Measurements from ENCODE around the gene TTL. TPM values are rescaled to one million over a fixed set of nuclear protein-coding genes. Genes with fewer than 3 reads are reported as not detected.
A peak's percentile ranks its signal among the peaks of the same experiment; 100 is the strongest.
"Not testable (repeated sequence)": the region's sequence is repeated elsewhere in the genome, so short reads cannot be mapped to it uniquely, and the experiment has no call there.

The TTL gene
- total RNA-seq = 50.5 and 69.3 TPM in 2 replicates

- DNase-seq (ENCODE audit: low read depth, low spot score) = no peak
Observed at GRCh38 chr2:112481528-112482233, at the start of gene TTL. Gene TTL (plus strand): TSS chr2:112482156. CDS start chr2:112482345, 189 bp downstream.

DNA sequence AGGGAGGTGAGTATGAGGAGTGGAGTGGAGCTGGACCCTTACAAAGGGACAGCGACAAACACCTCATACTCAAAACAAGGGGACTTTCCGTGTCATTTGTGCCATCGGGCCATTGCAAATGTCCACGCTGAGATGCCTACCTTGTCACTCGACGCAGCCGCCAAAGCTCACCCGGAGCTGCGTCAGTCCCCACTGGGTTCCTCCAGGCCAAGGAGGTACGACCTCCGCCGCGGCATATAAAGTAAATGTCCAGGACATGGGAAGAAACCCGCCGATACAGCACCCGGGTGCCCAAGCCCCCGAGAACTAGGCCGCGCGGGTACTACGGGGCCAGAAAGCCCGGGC lies 49.6 kb upstream of the TTL start:
- not testable (repeated sequence) for DNase-seq (ENCODE audit: low read depth, low spot score)

- not testable (repeated sequence) for DNase-seq (ENCODE audit: low read depth, low spot score)
Observed at GRCh38 chr2:112432735-112433479, 49.0 kb upstream of the TTL start.

DNA sequence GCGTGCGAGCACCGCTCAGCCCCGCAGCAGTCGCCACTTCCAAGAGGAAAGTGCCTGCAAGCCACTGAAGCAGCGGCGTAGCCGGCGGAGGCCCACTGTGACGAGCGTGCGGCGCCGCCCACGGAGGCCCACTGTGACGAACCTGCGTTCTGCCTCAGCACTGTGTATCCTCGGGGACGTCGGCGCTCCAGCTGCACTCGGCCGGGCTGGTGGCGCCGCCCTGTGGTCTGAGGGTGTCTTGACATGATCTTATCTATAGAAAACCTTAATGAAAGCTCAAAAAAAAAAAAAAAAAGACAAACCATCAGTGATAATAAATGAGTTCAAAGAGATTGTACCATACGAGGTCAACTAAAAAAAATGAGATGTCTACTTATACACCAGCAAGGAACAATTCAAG lies 48.5 kb upstream of the TTL start, which contains the start of gene RGPD8:
TSS of gene RGPD8 (minus strand) at position 166 of the 400 bp plus-strand sequence. CDS start 192 bp downstream, outside the sequence.
- DNase-seq (ENCODE audit: low read depth, low spot score) = peak; percentile 35

GRCh38 chr2:112433932-112434730 lies 47.8 kb upstream of the TTL start:
- no peak for DNase-seq (ENCODE audit: low read depth, low spot score)

DNA sequence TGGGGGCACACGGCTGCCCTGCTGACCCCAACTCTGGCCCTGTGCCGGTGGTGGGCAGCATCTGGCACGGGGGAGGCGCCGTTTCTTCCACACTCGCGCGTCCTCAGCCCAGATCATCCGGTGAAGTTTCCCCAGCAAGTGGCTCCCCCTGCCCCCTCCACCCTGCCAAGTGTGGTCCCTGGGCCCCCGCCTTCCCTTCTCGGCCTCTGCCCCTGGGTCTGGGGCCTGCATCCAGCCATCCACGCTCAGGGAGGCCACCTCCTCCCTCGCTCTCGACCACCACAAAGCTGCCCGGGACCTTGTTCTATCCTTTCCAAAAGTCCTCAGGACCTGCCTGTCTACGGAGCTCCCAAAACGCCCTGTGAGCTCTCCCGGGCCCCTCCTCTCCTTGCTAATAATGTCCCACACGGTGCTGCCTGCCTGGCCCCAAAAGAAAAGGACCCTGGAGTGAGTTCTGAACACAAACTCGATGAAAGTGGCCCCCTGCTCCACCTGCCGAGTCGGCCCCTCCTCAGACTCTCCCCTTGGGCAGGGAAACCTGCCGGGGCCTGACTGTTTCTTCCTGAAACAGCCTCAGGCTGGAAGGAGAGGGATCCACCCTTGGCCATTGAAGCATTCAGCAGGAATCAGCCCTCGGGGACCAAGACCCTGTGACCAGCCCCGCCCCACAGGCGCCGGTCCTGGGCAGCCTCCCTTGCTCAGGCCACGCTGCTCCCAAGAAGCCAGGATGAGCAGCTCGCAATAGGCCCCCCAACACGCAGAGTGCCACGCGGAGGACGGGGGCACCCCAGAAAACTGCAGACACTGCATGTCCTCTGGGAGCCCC lies 46.9 kb upstream of the TTL start:
- not testable (repeated sequence) for DNase-seq (ENCODE audit: low read depth, low spot score)

GRCh38 chr2:112435716-112436431 lies 46.1 kb upstream of the TTL start:
- not testable (repeated sequence) for DNase-seq (ENCODE audit: low read depth, low spot score)

- DNase-seq (ENCODE audit: low read depth, low spot score) = not testable (repeated sequence)
Observed at GRCh38 chr2:112436993-112437392, 45.0 kb upstream of the TTL start.

DNA sequence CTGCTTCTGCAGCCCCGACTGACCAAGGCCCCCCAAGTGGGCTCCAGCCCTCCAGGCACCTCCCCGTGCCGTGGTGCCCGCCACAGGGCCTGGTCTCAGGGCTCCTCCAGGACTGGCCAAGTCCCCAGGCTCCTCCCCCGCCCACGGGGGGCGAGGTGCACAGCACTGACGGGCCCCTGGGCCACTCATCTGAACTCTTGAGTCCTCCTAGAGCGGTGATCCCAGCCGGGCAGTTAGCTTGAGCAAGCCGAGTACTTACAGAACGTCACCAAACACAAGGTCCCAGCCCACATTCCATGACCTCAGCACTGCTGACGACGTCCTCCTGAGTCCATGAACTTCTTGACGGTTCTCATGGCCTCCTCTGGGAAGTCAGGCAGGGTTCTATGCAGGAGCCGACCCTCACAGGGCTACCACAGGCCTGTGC lies 44.5 kb upstream of the TTL start:
- not testable (repeated sequence) for DNase-seq (ENCODE audit: low read depth, low spot score)

DNA sequence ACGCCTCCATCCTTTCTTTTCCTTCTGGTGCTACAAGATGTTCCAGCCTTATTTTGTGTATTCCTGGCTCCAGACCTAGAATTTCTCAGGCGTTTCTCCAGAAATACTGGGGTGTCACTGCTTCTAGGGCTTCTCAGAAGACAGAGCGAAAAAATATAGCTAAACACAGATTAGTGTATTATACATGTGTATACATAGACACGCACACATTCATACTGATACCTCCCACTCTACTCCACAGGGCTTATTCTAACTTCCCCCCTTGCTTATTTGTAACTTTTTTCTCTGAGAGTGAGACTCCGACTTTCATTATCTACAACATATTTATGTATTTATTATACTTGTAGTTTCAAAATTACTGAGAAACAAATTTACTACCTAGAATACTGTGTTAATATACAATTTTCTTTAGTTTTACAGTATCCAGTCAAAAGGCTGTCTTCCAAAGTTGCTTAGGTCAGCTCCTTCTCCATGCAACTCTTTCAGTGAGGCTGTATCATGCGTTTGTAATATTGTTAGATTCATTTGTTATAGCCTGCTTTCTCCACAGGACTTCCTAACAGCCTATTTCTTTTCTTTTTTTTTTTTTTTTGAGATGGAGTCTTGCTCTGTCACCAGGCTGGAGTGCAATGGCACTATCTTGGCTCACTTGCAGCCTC lies 43.2 kb upstream of the TTL start:
- DNase-seq (ENCODE audit: low read depth, low spot score) = not testable (repeated sequence)

DNA sequence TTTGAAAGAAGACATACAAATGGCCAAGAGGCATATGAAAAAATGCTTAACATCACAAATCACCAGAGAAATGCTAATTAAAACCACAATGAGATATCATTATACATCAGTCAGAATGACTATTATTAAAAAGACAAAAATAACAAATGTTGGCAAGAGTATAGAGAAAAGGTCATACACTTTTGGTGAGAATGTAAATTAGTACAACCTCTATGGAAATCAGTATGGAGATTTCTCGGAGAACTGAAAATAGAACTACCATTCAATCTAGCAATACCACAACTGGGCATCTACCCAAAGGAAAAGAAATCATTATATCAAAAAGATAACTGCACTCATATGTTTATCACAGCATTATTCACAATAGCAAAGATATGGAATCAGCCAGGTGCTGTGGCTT lies 37.7 kb upstream of the TTL start:
- DNase-seq (ENCODE audit: low read depth, low spot score) = not testable (repeated sequence)

- no peak for DNase-seq (ENCODE audit: low read depth, low spot score)
Observed at GRCh38 chr2:112449854-112450253, 32.1 kb upstream of the TTL start.

GRCh38 chr2:112451317-112451716 lies 30.6 kb upstream of the TTL start:
- DNase-seq (ENCODE audit: low read depth, low spot score) = no peak

- DNase-seq (ENCODE audit: low read depth, low spot score) = no peak
Observed at GRCh38 chr2:112454586-112454985, 27.4 kb upstream of the TTL start.

GRCh38 chr2:112459372-112459771 lies 22.6 kb upstream of the TTL start:
- no peak for DNase-seq (ENCODE audit: low read depth, low spot score)

DNA sequence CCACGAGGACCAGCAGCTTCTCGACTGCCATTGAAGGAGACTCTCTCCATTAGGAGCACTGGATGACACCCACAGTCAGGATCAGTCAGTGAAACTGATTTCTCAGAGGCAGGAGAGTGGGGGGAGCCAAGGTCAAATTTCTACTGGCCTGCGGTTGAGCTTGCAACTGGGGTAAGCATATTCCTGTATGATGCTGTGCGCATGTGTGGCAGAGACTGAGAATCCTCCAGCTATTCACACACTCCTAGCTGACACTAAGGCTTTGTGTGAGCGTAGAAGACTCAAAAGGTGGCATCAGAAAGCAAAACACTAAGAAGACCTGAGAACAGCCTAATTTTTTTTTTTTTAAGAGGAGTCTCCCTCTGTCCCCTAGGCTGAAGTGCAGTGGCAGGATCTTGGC lies 19.8 kb upstream of the TTL start:
- DNase-seq (ENCODE audit: low read depth, low spot score) = no peak

- DNase-seq (ENCODE audit: low read depth, low spot score) = no peak
Observed at GRCh38 chr2:112463256-112463655, 18.7 kb upstream of the TTL start.

DNA sequence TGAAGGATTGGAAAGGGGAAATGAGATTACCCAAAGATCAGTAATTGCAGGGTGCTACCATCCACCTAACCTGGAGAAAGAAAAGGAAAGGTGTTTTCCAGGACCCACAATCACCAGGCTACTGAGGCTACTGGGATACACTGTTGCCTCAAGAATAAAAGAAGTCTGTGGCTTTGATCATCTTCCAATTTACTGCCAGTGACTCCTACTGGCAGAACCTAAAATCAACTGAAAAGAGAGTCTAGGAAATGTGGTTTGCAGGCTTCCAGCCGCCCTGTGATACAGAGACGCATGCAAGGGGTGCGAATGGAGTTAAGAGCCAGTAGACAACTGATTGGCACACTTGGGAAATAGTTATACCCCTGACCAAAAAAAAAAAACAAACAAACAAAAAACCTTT lies 16.6 kb upstream of the TTL start:
- no peak for DNase-seq (ENCODE audit: low read depth, low spot score)

DNA sequence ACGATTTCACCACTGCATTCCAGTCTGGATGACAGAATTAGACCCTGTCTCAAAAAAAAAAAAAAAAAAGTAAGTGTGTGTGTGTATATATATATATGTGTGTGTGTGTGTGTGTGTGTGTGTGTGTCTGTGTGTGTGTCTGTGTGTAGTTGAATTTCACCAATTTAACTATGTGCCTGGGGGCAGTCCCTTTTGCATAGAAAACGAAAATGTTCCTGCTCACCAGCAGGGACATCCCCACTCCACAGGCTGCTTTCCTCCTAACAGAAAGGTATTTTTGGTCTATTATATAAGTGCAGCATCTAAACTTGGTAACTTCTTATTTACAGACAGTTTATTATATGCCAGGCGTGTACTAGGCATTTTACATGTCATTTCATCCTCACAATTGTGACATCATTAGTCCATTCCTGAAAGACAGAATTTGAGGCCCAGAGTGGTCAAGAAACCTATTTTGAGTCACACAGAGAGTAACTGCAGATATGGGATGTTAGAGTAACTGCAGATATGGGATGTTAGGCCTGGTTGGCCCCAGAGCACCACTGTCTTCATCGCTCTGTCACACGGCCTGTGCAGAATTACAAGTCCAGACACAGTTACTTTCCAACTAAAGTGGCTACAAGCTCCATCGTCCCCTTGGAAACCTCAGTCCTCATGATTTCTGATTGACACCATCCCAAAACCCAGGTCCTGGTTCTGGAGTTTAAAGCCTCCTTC lies 9.3 kb upstream of the TTL start:
- DNase-seq (ENCODE audit: low read depth, low spot score) = no peak

All from pulmonary artery endothelial cell (primary cell).